Measurements from ENCODE around the gene ERC2. TPM values are rescaled to one million over a fixed set of nuclear protein-coding genes. Genes with fewer than 3 reads are reported as not detected.

The ERC2 gene
- total and polyA plus RNA-seq, 2 of the 8 experiments (the other 6 are each of a cell fraction or from before 2014, with no cell fraction given): 16.4 to 22.8 TPM

GRCh38 chr3:55702822-55703221 is 765.4 kb downstream of the ERC2 start:
- H3K23me2 ChIP-seq (ENCODE audit: low read depth, low read length): no peaks in the 10 kb centered on the region; the same call in 1 of the 2 replicates
- H3K79me2 ChIP-seq (ENCODE audit: control insufficient read depth in 1 of 2, insufficient read depth in 2 of 2, low read length in 2 of 2): no peaks in the 10 kb centered on the region
- H4K91ac ChIP-seq (replicated peaks; ENCODE audit: insufficient read length, low read length): no peak overlapping the region
- H3K23ac ChIP-seq (ENCODE audit: insufficient read length): no peak overlapping the region
- POLR2A ChIA-PET (ENCODE audit: partially characterized antibody): no interaction called here
- no peak overlapping the region for H2AFZ ChIP-seq (ENCODE audit: low read length)
- DNase-seq (ENCODE audit: low read depth in 1 of 2, low spot score in 2 of 2) (no peak), FAIRE-seq (no peak)
- no peak overlapping the region for H2BK15ac ChIP-seq (ENCODE audit: low read length)
- no peak overlapping the region for H2BK120ac ChIP-seq (replicated peaks; ENCODE audit: low read depth, low read length)
- H3K27me3 ChIP-seq (replicated peaks in 1 of 4; ENCODE audit: control insufficient read depth in 3 of 4, extremely low read depth in 1 of 4, insufficient read depth in 3 of 4, low read length in 3 of 4): no peaks in the 10 kb centered on the region
- H3K4me2 ChIP-seq (ENCODE audit: insufficient read depth in 1 of 2, low read depth in 2 of 2, low read length in 2 of 2): no peak overlapping the region
- H4K8ac ChIP-seq (ENCODE audit: extremely low read depth, insufficient read depth, low read length): no peak overlapping the region
- 94% methylated on average over 6 of the region's 6 CpGs; no CpG with 5 or more reads in 1 of the 2 experiments for WGBS, 2 experiments (ENCODE audit: extremely low coverage in 1 of 2, insufficient coverage in 1 of 2, insufficient read length in 1 of 2, insufficient replicate concordance in 2 of 2, low coverage in 1 of 2, low lambda C conversion rate in 2 of 2, missing lambda C conversion rate in 1 of 2)
- no peaks in the 10 kb centered on the region for H3K79me1 ChIP-seq (ENCODE audit: low read depth, low read length)
- no peaks in the 10 kb centered on the region for H3K36me3 ChIP-seq (ENCODE audit: control insufficient read depth in 2 of 4, insufficient read depth in 4 of 4, low read length in 3 of 4)
- H3K4me3 ChIP-seq (ENCODE audit: extremely low read depth in 1 of 4, insufficient read depth in 2 of 4, low read depth in 3 of 4, low read length in 4 of 4): no peak overlapping the region
- H3K9me3 ChIP-seq (ENCODE audit: insufficient read depth in 2 of 2, low read depth in 1 of 2, low read length in 1 of 2): no peaks in the 10 kb centered on the region
- H3K9ac ChIP-seq (replicated peaks in 1 of 4; ENCODE audit: extremely low read depth in 1 of 4, low read depth in 3 of 4, low read length in 3 of 4): no peak overlapping the region
- H3K56ac ChIP-seq (replicated peaks; ENCODE audit: insufficient read length, low read depth, low read length): no peak overlapping the region
- H4K20me1 ChIP-seq (replicated peaks in 1 of 2; ENCODE audit: control insufficient read depth in 1 of 2, insufficient read depth in 2 of 2, low read length in 2 of 2): no peaks in the 10 kb centered on the region
- no peak overlapping the region for H4K5ac ChIP-seq (ENCODE audit: insufficient read length, low read depth, low read length)
- no peak overlapping the region for H2BK20ac ChIP-seq (ENCODE audit: low read length)
- H3K18ac ChIP-seq (ENCODE audit: extremely low read depth, low read length): no peak overlapping the region
- no peak overlapping the region for H3K27ac ChIP-seq (ENCODE audit: low read depth, low read length)
- peak overlapping the region; percentile 7; the same call in 1 of the 2 replicates for H2BK12ac ChIP-seq (ENCODE audit: low read depth, low read length)
- CTCF ChIA-PET (ENCODE audit: partially characterized antibody): no interaction called here
- no peak overlapping the region for H2AK5ac ChIP-seq (ENCODE audit: low read depth, low read length)
- H3K4ac ChIP-seq (replicated peaks; ENCODE audit: insufficient read length, low read depth, low read length): no peak overlapping the region
- H3K14ac ChIP-seq (ENCODE audit: insufficient read length): no peak overlapping the region
- H3K4me1 ChIP-seq (replicated peaks in 1 of 4; ENCODE audit: control insufficient read depth in 3 of 4, insufficient read depth in 4 of 4, low read length in 3 of 4): peaks cover 2 to 14% (median 11%) of the 10 kb centered on the region in 4 experiments; a peak in 5 of 7 replicates
- no peak overlapping the region for H2BK5ac ChIP-seq (ENCODE audit: low read depth, low read length)
- no peak for TF ChIP-seq RAD21 (IDR thresholded peaks at IDR 0.05 in 1 of 2, conservative IDR thresholded peaks at IDR 0.05 in 1 of 2; ENCODE audit: low read depth in 2 of 2, low read length in 2 of 2)
- no peak for TF ChIP-seq CREB1 (IDR thresholded peaks at IDR 0.05)
- TF ChIP-seq CBX8 (IDR thresholded peaks at IDR 0.05; ENCODE audit: borderline replicate concordance, low read depth, low read length): no peak
- TF ChIP-seq EZH2 (IDR thresholded peaks at IDR 0.05; ENCODE audit: low read depth, low read length, severe bottlenecking): no peak
- TF ChIP-seq BACH1 (IDR thresholded peaks at IDR 0.05; ENCODE audit: low read length): no peak
- TF ChIP-seq ASH2L (IDR thresholded peaks at IDR 0.05; ENCODE audit: low read length): no peak
- no peak for TF ChIP-seq YY1 (IDR thresholded peaks at IDR 0.05; ENCODE audit: low read depth, low read length)
- no peak for TF ChIP-seq ZNF274 (IDR thresholded peaks at IDR 0.05; ENCODE audit: borderline replicate concordance, extremely low read depth, low read length)
- no peak for TF ChIP-seq HDAC6 (IDR thresholded peaks at IDR 0.05; ENCODE audit: low read depth, low read length)
- no peak for TF ChIP-seq SUZ12 (IDR thresholded peaks at IDR 0.05; ENCODE audit: low read length)
- TF ChIP-seq EGR1 (IDR thresholded peaks at IDR 0.05; ENCODE audit: borderline replicate concordance, low read depth, low read length): no peak
- TF ChIP-seq SP2 (IDR thresholded peaks at IDR 0.05; ENCODE audit: low read length): no peak
- TF ChIP-seq TAF7 (optimal IDR thresholded peaks at IDR 0.05; ENCODE audit: borderline replicate concordance, low read depth, low read length): no peak
- TF ChIP-seq BCL11A (IDR thresholded peaks at IDR 0.05; ENCODE audit: low read depth in 2 of 2, low read length in 2 of 2): no peak

Data from H1 (cell line).